Measurements from ENCODE around the gene MRPS7. TPM values are rescaled to one million over a fixed set of nuclear protein-coding genes. Genes with fewer than 3 reads are reported as not detected.

MRPS7 gene
- total and polyA plus RNA-seq, 9 of the 15 experiments (the other 6 are each of a cell fraction or from before 2014, with no cell fraction given): 107 to 244 (median 132) TPM

DNA sequence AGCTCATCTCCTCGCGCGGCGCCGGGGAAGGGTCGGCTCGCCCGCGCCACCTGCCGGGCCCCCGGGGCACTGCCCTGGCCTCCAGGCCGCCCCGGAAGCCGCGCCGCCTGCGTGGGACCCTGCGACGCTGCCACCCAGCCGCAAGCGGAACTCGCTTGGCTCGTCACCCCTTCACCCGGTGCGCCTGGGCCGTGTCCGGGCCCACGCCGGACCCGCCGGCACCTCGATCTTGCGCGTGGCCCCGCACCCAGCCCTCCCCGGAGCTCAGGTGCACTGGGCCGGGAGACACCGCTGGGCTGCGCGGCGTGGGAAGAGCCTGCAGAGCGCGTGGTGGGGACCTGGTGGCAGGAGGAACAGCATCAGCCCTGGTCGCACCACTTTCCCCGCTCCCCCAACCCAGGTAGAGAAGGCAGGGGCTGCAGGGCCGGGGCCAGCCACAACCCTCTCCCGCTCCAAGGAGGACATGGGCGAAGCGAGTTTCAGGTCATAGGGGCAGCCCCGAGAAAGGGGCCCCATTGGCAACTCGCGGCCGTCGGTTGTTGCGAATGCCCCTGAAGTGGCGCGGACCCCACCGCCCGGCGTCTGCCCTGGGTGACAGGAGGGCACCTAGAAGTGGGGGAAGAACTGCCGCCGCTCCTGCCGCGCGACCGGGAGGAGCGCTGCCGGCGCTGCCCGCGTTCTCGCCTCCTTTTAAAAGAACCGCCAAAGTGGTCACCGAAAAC lies 9.7 kb downstream of the MRPS7 start (continued):
- TF ChIP-seq SRSF9 (IDR thresholded peaks at IDR 0.05; ENCODE audit: borderline replicate concordance, low read depth, low read length) (no peak), ZNF175 (CRISPR knock-in tag; IDR thresholded peaks at IDR 0.05; ENCODE audit: low read depth) (peak; percentile 74), NFYB (IDR thresholded peaks at IDR 0.05; ENCODE audit: extremely low read depth, insufficient read length) (no peak), RBM22 (IDR thresholded peaks at IDR 0.05; ENCODE audit: low read depth, low read length, poor library complexity, severe bottlenecking) (peak; percentile 94), HDAC3 (IDR thresholded peaks at IDR 0.05; ENCODE audit: borderline replicate concordance, partially characterized antibody) (no peak), ETV5 (CRISPR knock-in tag; IDR thresholded peaks at IDR 0.05; ENCODE audit: low read depth) (peak; percentile 77; the same call in 1 of the 2 replicates), SMC3 (conservative IDR thresholded peaks at IDR 0.05; ENCODE audit: insufficient read depth, low read depth, low read length) (peak; percentile 49; the same call in 1 of the 2 replicates), ELF1 (tag; IDR thresholded peaks at IDR 0.05) (peak; percentile 89), ZNF79 (CRISPR knock-in tag; IDR thresholded peaks at IDR 0.05; ENCODE audit: low read depth) (no peak), ZBTB8A (IDR thresholded peaks at IDR 0.05; ENCODE audit: partially characterized antibody) (no peak), KDM5B (IDR thresholded peaks at IDR 0.05; ENCODE audit: insufficient replicate concordance, low read depth, low read length) (peak; percentile 61), MEF2D (tag; conservative IDR thresholded peaks at IDR 0.05; ENCODE audit: low read depth) (no peak), SPI1 (IDR thresholded peaks at IDR 0.05; ENCODE audit: borderline replicate concordance, low read depth, low read length) (0 out of 2 replicates have a peak, but pooled peaks have one; percentile 26), MAZ (CRISPR knock-in tag; conservative IDR thresholded peaks at IDR 0.05 in 1 of 2, IDR thresholded peaks at IDR 0.05 in 1 of 2) (peak in 1 of 2 experiments; percentile 60; a peak in 1 of 4 replicates)
- TF ChIP-seq, protein P1, sequence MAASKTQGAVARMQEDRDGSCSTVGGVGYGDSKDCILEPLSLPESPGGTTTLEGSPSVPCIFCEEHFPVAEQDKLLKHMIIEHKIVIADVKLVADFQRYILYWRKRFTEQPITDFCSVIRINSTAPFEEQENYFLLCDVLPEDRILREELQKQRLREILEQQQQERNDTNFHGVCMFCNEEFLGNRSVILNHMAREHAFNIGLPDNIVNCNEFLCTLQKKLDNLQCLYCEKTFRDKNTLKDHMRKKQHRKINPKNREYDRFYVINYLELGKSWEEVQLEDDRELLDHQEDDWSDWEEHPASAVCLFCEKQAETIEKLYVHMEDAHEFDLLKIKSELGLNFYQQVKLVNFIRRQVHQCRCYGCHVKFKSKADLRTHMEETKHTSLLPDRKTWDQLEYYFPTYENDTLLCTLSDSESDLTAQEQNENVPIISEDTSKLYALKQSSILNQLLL (CRISPR knock-in tag; IDR thresholded peaks at IDR 0.05; ENCODE audit: borderline replicate concordance): no peak
- TF ChIP-seq, protein P2, sequence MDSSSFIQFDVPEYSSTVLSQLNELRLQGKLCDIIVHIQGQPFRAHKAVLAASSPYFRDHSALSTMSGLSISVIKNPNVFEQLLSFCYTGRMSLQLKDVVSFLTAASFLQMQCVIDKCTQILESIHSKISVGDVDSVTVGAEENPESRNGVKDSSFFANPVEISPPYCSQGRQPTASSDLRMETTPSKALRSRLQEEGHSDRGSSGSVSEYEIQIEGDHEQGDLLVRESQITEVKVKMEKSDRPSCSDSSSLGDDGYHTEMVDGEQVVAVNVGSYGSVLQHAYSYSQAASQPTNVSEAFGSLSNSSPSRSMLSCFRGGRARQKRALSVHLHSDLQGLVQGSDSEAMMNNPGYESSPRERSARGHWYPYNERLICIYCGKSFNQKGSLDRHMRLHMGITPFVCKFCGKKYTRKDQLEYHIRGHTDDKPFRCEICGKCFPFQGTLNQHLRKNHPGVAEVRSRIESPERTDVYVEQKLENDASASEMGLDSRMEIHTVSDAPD (CRISPR knock-in tag; IDR thresholded peaks at IDR 0.05): no peak
- TF ChIP-seq, protein P3, sequence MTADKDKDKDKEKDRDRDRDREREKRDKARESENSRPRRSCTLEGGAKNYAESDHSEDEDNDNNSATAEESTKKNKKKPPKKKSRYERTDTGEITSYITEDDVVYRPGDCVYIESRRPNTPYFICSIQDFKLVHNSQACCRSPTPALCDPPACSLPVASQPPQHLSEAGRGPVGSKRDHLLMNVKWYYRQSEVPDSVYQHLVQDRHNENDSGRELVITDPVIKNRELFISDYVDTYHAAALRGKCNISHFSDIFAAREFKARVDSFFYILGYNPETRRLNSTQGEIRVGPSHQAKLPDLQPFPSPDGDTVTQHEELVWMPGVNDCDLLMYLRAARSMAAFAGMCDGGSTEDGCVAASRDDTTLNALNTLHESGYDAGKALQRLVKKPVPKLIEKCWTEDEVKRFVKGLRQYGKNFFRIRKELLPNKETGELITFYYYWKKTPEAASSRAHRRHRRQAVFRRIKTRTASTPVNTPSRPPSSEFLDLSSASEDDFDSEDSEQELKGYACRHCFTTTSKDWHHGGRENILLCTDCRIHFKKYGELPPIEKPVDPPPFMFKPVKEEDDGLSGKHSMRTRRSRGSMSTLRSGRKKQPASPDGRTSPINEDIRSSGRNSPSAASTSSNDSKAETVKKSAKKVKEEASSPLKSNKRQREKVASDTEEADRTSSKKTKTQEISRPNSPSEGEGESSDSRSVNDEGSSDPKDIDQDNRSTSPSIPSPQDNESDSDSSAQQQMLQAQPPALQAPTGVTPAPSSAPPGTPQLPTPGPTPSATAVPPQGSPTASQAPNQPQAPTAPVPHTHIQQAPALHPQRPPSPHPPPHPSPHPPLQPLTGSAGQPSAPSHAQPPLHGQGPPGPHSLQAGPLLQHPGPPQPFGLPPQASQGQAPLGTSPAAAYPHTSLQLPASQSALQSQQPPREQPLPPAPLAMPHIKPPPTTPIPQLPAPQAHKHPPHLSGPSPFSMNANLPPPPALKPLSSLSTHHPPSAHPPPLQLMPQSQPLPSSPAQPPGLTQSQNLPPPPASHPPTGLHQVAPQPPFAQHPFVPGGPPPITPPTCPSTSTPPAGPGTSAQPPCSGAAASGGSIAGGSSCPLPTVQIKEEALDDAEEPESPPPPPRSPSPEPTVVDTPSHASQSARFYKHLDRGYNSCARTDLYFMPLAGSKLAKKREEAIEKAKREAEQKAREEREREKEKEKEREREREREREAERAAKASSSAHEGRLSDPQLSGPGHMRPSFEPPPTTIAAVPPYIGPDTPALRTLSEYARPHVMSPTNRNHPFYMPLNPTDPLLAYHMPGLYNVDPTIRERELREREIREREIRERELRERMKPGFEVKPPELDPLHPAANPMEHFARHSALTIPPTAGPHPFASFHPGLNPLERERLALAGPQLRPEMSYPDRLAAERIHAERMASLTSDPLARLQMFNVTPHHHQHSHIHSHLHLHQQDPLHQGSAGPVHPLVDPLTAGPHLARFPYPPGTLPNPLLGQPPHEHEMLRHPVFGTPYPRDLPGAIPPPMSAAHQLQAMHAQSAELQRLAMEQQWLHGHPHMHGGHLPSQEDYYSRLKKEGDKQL (CRISPR knock-in tag; IDR thresholded peaks at IDR 0.05; ENCODE audit: borderline replicate concordance): no peak

Measured in K562 (cell line).